Hepatocyte (in vitro differentiated cells): Measurements from ENCODE around the gene CCDC148.

Experiments
- CTCF ChIP-seq: fragments of 200-600 bp; sonication (generic); IDR thresholded peaks from 2 replicates; pipeline ENCODE4 v1.5.1; 2016; ENCODE audit warnings: antibody characterized with exemption, mild to moderate bottlenecking; ENCODE audit not compliant: poor library complexity
- EZH2 ChIP-seq: fragments of 200-600 bp; sonication (generic); IDR thresholded peaks from 2 replicates; pipeline ENCODE4 v1.6.1; 2016; ENCODE audit warnings: antibody characterized with exemption, mild to moderate bottlenecking, borderline replicate concordance
- EZH2phosphoT487 ChIP-seq: fragments of 200-600 bp; sonication (generic); IDR thresholded peaks from one replicate; pipeline ENCODE4 v1.6.1; 2018; ENCODE audit warnings: antibody characterized with exemption, mild to moderate bottlenecking, low read depth, moderate library complexity; ENCODE audit not compliant: unreplicated experiment, severe bottlenecking

- TF ChIP-seq CTCF (no peak), EZH2phosphoT487 (no peak), EZH2 (no peak)
Measured at GRCh38 chr2:158498043-158498748, 41.6 kb upstream of the CCDC148 start.
